H1 (cell line): ENCODE data around the gene GABBR1. TPM values are rescaled to one million over a fixed set of nuclear protein-coding genes. Genes with fewer than 3 reads are reported as not detected.
A peak's percentile ranks its signal among the peaks of the same experiment; 100 is the strongest.

Source experiments
- CTCF ChIA-PET: fragments of 300-600 bp; sonication (Branson Sonifier 250); formaldehyde crosslinking; loops from one replicate; lab custom pipeline; 2021; ENCODE audit not compliant: partially characterized antibody; lab: Charles Lee
- POLR2A ChIA-PET: fragments of 300-600 bp; sonication (Branson Sonifier 250); formaldehyde crosslinking; loops from one replicate; lab custom pipeline; 2021; ENCODE audit warnings: inconsistent platforms; ENCODE audit not compliant: partially characterized antibody; lab: Charles Lee
- DNase-seq, 2 experiments: peaks; one replicate each; pipeline versions ENCODE4 v3.0.0 to v3.0.0-alpha.2; 2010 to 2022; ENCODE audit warnings: low spot score in 2 of 2, low read depth in 1 of 2, mixed read lengths in 1 of 2
- FAIRE-seq: peaks from 2 replicates; lab custom pipeline; 2011; peaks lifted over from hg19 to GRCh38; lab: Jason Lieb, UNC
- H2AFZ ChIP-seq: 2 replicates; pipeline ENCODE4 v1.8.1; 2012; ENCODE audit warnings: low read length, inconsistent platforms
- H2AK5ac ChIP-seq: 2 replicates; pipeline ENCODE4 v1.6.1; 2013; ENCODE audit warnings: low read depth, low read length
- H2BK120ac ChIP-seq: replicated peaks from 2 replicates; pipeline ENCODE3; 2013; ENCODE audit warnings: low read depth, low read length, inconsistent platforms
- H2BK12ac ChIP-seq: 2 replicates; pipeline ENCODE4 v1.6.1; 2013; ENCODE audit warnings: low read depth, low read length
- H2BK15ac ChIP-seq: 2 replicates; pipeline ENCODE4 v1.6.1; 2013; ENCODE audit warnings: low read length
- H2BK20ac ChIP-seq: 2 replicates; pipeline ENCODE4 v1.6.1; 2013; ENCODE audit warnings: low read length
- H2BK5ac ChIP-seq: 2 replicates; pipeline ENCODE4 v1.6.1; 2013; ENCODE audit warnings: low read depth, low read length
- H3K14ac ChIP-seq: 2 replicates; pipeline ENCODE4 v1.6.1; 2013; ENCODE audit warnings: inconsistent platforms; ENCODE audit not compliant: insufficient read length
- H3K18ac ChIP-seq: 2 replicates; pipeline ENCODE4 v1.6.1; 2013; ENCODE audit warnings: low read length; ENCODE audit errors: extremely low read depth
- H3K23ac ChIP-seq: 2 replicates; pipeline ENCODE4 v1.6.1; 2013; ENCODE audit warnings: inconsistent platforms; ENCODE audit not compliant: insufficient read length
- H3K23me2 ChIP-seq: 2 replicates; pipeline ENCODE4 v1.6.1; 2013; ENCODE audit warnings: low read depth, low read length
- H3K27ac ChIP-seq: 2 replicates; pipeline ENCODE4 v1.6.1; 2011; ENCODE audit warnings: low read depth, low read length, inconsistent platforms
- H3K27me3 ChIP-seq, 4 experiments: replicated peaks in 1 of 4; 1 replicate in 1 of 4; 2 replicates in 3 of 4; pipeline versions ENCODE4 v1.6.1 to v1.8.1; 2011 to 2013; ENCODE audit warnings: low read length in 3 of 4, mild to moderate bottlenecking in 3 of 4, inconsistent platforms in 2 of 4, mixed read lengths in 2 of 4, moderate library complexity in 1 of 4; ENCODE audit not compliant: control insufficient read depth in 3 of 4, insufficient read depth in 3 of 4; ENCODE audit errors: extremely low read depth in 1 of 4
- H3K36me3 ChIP-seq, 4 experiments: 2 replicates each; pipeline versions ENCODE4 v1.6.1 to v1.8.1; 2011 to 2013; ENCODE audit warnings: mild to moderate bottlenecking in 4 of 4, low read length in 3 of 4, moderate library complexity in 2 of 4, control low read depth in 1 of 4, inconsistent platforms in 1 of 4; ENCODE audit not compliant: insufficient read depth in 4 of 4, control insufficient read depth in 2 of 4
- H3K4ac ChIP-seq: replicated peaks from 2 replicates; pipeline ENCODE3; 2013; ENCODE audit warnings: low read length, low read depth, mixed read lengths, inconsistent platforms; ENCODE audit not compliant: insufficient read length
- H3K4me1 ChIP-seq, 4 experiments: replicated peaks in 1 of 4; 1 replicate in 1 of 4; 2 replicates in 3 of 4; pipeline versions ENCODE4 v1.6.1 to v1.8.1; 2011 to 2013; ENCODE audit warnings: low read length in 3 of 4, inconsistent platforms in 2 of 4, mixed read lengths in 1 of 4; ENCODE audit not compliant: insufficient read depth in 4 of 4, control insufficient read depth in 3 of 4
- H3K4me2 ChIP-seq, 2 experiments: 2 replicates each; pipeline versions ENCODE4 v1.6.1 to v1.8.1; 2011 to 2013; ENCODE audit warnings: low read depth in 2 of 2, low read length in 2 of 2, control low read depth in 1 of 2, inconsistent platforms in 1 of 2, mild to moderate bottlenecking in 1 of 2; ENCODE audit not compliant: insufficient read depth in 1 of 2
- H3K4me3 ChIP-seq, 4 experiments: fragments of 200-600, 300-600 bp in 1 of 4; sonication (generic), shearing (Covaris generic), sonication (Bioruptor Twin) in 1 of 4; 2 replicates each; pipeline versions ENCODE4 v1.5.1 to v1.8.1; 2011 to 2016; ENCODE audit warnings: low read length in 4 of 4, low read depth in 3 of 4, control low read depth in 2 of 4, inconsistent platforms in 2 of 4, mild to moderate bottlenecking in 2 of 4, mixed read lengths in 1 of 4, moderate library complexity in 1 of 4; ENCODE audit not compliant: insufficient read depth in 2 of 4; ENCODE audit errors: extremely low read depth in 1 of 4
- H3K56ac ChIP-seq: replicated peaks from 2 replicates; pipeline ENCODE3; 2013; ENCODE audit warnings: low read depth, mild to moderate bottlenecking, mixed read lengths, low read length, inconsistent platforms; ENCODE audit not compliant: insufficient read length
- H3K79me1 ChIP-seq: 2 replicates; pipeline ENCODE4 v1.6.1; 2013; ENCODE audit warnings: low read depth, low read length, control low read depth
- H3K79me2 ChIP-seq, 2 experiments: 2 replicates each; pipeline versions ENCODE4 v1.6.1 to v1.8.1; 2012 to 2013; ENCODE audit warnings: low read length in 2 of 2, mild to moderate bottlenecking in 2 of 2, inconsistent platforms in 1 of 2; ENCODE audit not compliant: insufficient read depth in 2 of 2, control insufficient read depth in 1 of 2
- H3K9ac ChIP-seq, 4 experiments: replicated peaks in 1 of 4; 1 replicate in 1 of 4; 2 replicates in 3 of 4; pipeline versions ENCODE4 v1.6.1 to v1.8.1; 2011 to 2013; ENCODE audit warnings: low read depth in 3 of 4, low read length in 3 of 4, control low read depth in 2 of 4, mild to moderate bottlenecking in 2 of 4, moderate library complexity in 2 of 4, inconsistent platforms in 1 of 4; ENCODE audit errors: extremely low read depth in 1 of 4
- H3K9me3 ChIP-seq, 2 experiments: 2 replicates each; pipeline versions ENCODE4 v1.6.1 to v1.8.1; 2012 to 2013; ENCODE audit warnings: mild to moderate bottlenecking in 2 of 2, moderate library complexity in 2 of 2, control low read depth in 1 of 2, inconsistent platforms in 1 of 2, low read depth in 1 of 2, low read length in 1 of 2, mixed read lengths in 1 of 2; ENCODE audit not compliant: insufficient read depth in 2 of 2
- H4K20me1 ChIP-seq, 2 experiments: replicated peaks in 1 of 2; 2 replicates each; pipeline versions ENCODE3 to v1.8.1; 2011 to 2013; ENCODE audit warnings: inconsistent platforms in 2 of 2, low read length in 2 of 2, mild to moderate bottlenecking in 1 of 2; ENCODE audit not compliant: insufficient read depth in 2 of 2, control insufficient read depth in 1 of 2
- H4K5ac ChIP-seq: 2 replicates; pipeline ENCODE4 v1.6.1; 2013; ENCODE audit warnings: low read length, low read depth, mixed read lengths, inconsistent platforms; ENCODE audit not compliant: insufficient read length
- H4K8ac ChIP-seq: 2 replicates; pipeline ENCODE4 v1.8.0; 2013; ENCODE audit warnings: mild to moderate bottlenecking, moderate library complexity, low read length, inconsistent platforms; ENCODE audit not compliant: insufficient read depth; ENCODE audit errors: extremely low read depth
- H4K91ac ChIP-seq: replicated peaks from 2 replicates; pipeline ENCODE3; 2013; ENCODE audit warnings: low read length, mixed read lengths, inconsistent platforms; ENCODE audit not compliant: insufficient read length
- CEBPB ChIP-seq: IDR thresholded peaks from 2 replicates; pipeline ENCODE4 v1.6.1; 2012; ENCODE audit warnings: low read depth, low read length
- CHD1 ChIP-seq: IDR thresholded peaks from 2 replicates; pipeline ENCODE4 v1.6.1; 2012; ENCODE audit warnings: low read depth, low read length, improper control_type of control experiment
- POLR2A ChIP-seq, 2 experiments: IDR thresholded peaks; 1 replicate in 1 of 2; 2 replicates in 1 of 2; pipeline ENCODE4 v1.6.1; 2011; ENCODE audit warnings: low read depth in 2 of 2, low read length in 2 of 2, mild to moderate bottlenecking in 2 of 2; ENCODE audit errors: control extremely low read depth in 1 of 2
- POU5F1 ChIP-seq: IDR thresholded peaks from 2 replicates; pipeline ENCODE4 v1.6.1; 2011; ENCODE audit warnings: low read depth, mild to moderate bottlenecking, low read length, moderate library complexity
- RAD21 ChIP-seq, 2 experiments: IDR thresholded peaks in 1 of 2; conservative IDR thresholded peaks in 1 of 2; 2 replicates each; pipeline ENCODE4 v1.6.1; 2011; ENCODE audit warnings: low read depth in 2 of 2, low read length in 2 of 2, improper control_type of control experiment in 1 of 2, inconsistent platforms in 1 of 2, mild to moderate bottlenecking in 1 of 2, moderate library complexity in 1 of 2
- SRF ChIP-seq: IDR thresholded peaks from 2 replicates; pipeline ENCODE4 v1.6.1; 2011; ENCODE audit warnings: mild to moderate bottlenecking, low read depth, low read length, moderate library complexity
- TBP ChIP-seq: IDR thresholded peaks from 2 replicates; pipeline ENCODE4 v1.6.1; 2011; ENCODE audit warnings: low read depth, low read length, improper control_type of control experiment
- YY1 ChIP-seq: IDR thresholded peaks from 2 replicates; pipeline ENCODE4 v1.6.1; 2011; ENCODE audit warnings: low read depth, mild to moderate bottlenecking, low read length
- WGBS, 2 experiments: shearing (Covaris generic) in 1 of 2; methylation state at CpG; one replicate each; pipeline versions ENCODE4 v1.1.6 to v1.1.7; 2013 to 2015; ENCODE audit warnings: low lambda C conversion rate in 2 of 2, mixed read lengths in 2 of 2, inconsistent platforms in 1 of 2, low coverage in 1 of 2, missing lambda C conversion rate in 1 of 2; ENCODE audit not compliant: insufficient replicate concordance in 2 of 2, insufficient coverage in 1 of 2, insufficient read length in 1 of 2; ENCODE audit errors: extremely low coverage in 1 of 2, missing lambda C conversion rate in 1 of 2; 5-methylcytosine and 5-hydroxymethylcytosine counted together
- polyA plus RNA-seq, 7 experiments: library from polyadenylated mRNA; depleted of rRNA in 3 of 7; stranded (reverse) in 5 of 7; unstranded in 2 of 7; fragments of >200 nt in 5 of 7; fragments of 200-250 nt in 2 of 7; gene quantifications; 1 replicate in 5 of 7; 2 replicates in 1 of 7; 4 replicates in 1 of 7; pipeline versions ENCODE4 v1.2.1 to v1.2.3, GENCODE V29; 2011 to 2013; ENCODE audit warnings: missing spikeins in 2 of 7, mixed read lengths in 2 of 7
- total RNA-seq: library from RNA; stranded (reverse); fragmentation: NEBNext Ultra II Directional; extraction: Animal tissue kit (Norgen Biotek cat#: 25700); gene quantifications from 2 replicates; pipeline ENCODE4 v1.2.1, GENCODE V29; 2021
- TF ChIP-seq, protein P1 (sequence below): IDR thresholded peaks from 2 replicates; pipeline ENCODE4 v1.6.1; 2011; ENCODE audit warnings: low read depth, mild to moderate bottlenecking, low read length; ENCODE audit not compliant: insufficient read depth
- TF ChIP-seq, protein P2 (sequence below), 3 experiments: IDR thresholded peaks; 1 replicate in 2 of 3; 2 replicates in 1 of 3; pipeline versions ENCODE4 v1.5.1 to v1.6.1; 2011; ENCODE audit warnings: low read length in 3 of 3, mild to moderate bottlenecking in 3 of 3, inconsistent platforms in 2 of 3, low read depth in 1 of 3, moderate library complexity in 1 of 3; ENCODE audit not compliant: insufficient read depth in 1 of 3; ENCODE audit errors: control extremely low read depth in 1 of 3

GABBR1 gene
- total and polyA plus RNA-seq, 2 of the 8 experiments (the other 6 are each of a cell fraction or from before 2014, with no cell fraction given), result 75.9 to 78.3 TPM

DNA sequence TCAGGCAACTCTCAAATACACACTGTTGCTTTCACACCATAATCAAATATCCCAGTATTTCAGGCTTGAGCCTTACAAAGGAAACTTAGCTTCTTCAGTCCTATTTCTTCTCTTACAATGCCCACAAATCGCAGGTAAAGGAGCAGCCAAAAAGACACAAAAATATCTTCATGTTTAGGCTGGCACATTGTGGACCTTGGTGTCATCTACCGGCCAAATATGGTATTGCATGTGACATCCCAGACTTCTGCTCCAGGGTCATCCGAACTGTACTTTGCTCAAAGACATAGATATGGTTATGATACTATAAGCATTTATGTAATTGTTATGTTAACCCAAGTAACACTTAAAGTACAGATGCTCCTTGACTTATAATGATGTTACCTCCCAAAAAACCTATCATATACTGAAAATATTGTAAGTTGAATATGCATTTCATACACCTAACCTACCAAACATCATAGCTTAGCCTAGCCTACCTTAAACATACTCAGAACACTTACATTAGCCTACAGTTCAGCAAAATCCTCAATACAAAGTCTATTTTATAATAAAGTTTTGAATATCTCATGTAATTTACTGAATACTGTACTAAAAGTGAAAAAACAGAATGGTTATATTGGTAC lies 43.4 kb downstream of the GABBR1 start:
- no peak overlapping the region for H3K56ac ChIP-seq
- H4K5ac ChIP-seq, result no peak overlapping the region
- H3K4ac ChIP-seq, result no peak overlapping the region
- no peaks in the 10 kb centered on the region for H3K36me3 ChIP-seq
- no peaks in the 10 kb centered on the region for H3K27me3 ChIP-seq
- peak; percentile 96 for FAIRE-seq
- CTCF ChIA-PET, result interaction anchor here (0.6 to 7.2 kb wide), 45 partner anchors 9 to 517 kb away, joined by 3 to 53 read pairs (median 4); partner anchors contain the start of genes OR12D1, OR12D3, OR5V1 and UBD
- H3K79me2 ChIP-seq, result no peaks in the 10 kb centered on the region
- no peaks in the 10 kb centered on the region for H3K9me3 ChIP-seq
- H4K8ac ChIP-seq, result no peak overlapping the region
- POLR2A ChIA-PET, result interaction anchor here (0.8 to 3.5 kb wide), 5 partner anchors 9 to 213 kb away, joined by 3 to 20 read pairs (median 4); no protein-coding TSS in a partner anchor
- H3K18ac ChIP-seq, result no peak overlapping the region
- no peak overlapping the region for H3K27ac ChIP-seq
- no peak overlapping the region for H3K4me2 ChIP-seq
- DNase-seq, result peak in 1 of 2 experiments; percentile 75
- H3K23ac ChIP-seq, result no peak overlapping the region
- no peaks in the 10 kb centered on the region for H3K79me1 ChIP-seq
- 36% methylated on average over 3 of the region's 3 CpGs; no CpG with 5 or more reads in 1 of the 2 experiments for WGBS, 2 experiments
- H3K14ac ChIP-seq, result no peak overlapping the region
- H4K20me1 ChIP-seq, result no peaks in the 10 kb centered on the region
- H2BK15ac ChIP-seq, result no peak overlapping the region
- no peak overlapping the region for H2BK20ac ChIP-seq
- H2BK120ac ChIP-seq, result no peak overlapping the region
- H3K4me1 ChIP-seq, result no peaks in the 10 kb centered on the region
- no peak overlapping the region for H3K9ac ChIP-seq
- H3K23me2 ChIP-seq, result no peaks in the 10 kb centered on the region
- no peak overlapping the region for H4K91ac ChIP-seq
- H3K4me3 ChIP-seq, result no peak overlapping the region
- no peak overlapping the region for H2BK12ac ChIP-seq
- no peak overlapping the region for H2BK5ac ChIP-seq
- H2AFZ ChIP-seq, result no peak overlapping the region
- no peak overlapping the region for H2AK5ac ChIP-seq
- no peak for TF ChIP-seq CEBPB
- TF ChIP-seq CHD1, result no peak
- TF ChIP-seq, protein P1, sequence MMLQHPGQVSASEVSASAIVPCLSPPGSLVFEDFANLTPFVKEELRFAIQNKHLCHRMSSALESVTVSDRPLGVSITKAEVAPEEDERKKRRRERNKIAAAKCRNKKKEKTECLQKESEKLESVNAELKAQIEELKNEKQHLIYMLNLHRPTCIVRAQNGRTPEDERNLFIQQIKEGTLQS, result no peak
- no peak for TF ChIP-seq TBP
- TF ChIP-seq SRF, result peak; percentile 50; the same call in 1 of the 2 replicates
- no peak for TF ChIP-seq YY1
- TF ChIP-seq POLR2A (IDR thresholded peaks at IDR 0.05; ENCODE audit: control extremely low read depth in 1 of 2, low read depth in 2 of 2, low read length in 2 of 2), result peak in 1 of 2 experiments; percentile 9; a peak in 1 of 3 replicates
- TF ChIP-seq RAD21 (IDR thresholded peaks at IDR 0.05 in 1 of 2, conservative IDR thresholded peaks at IDR 0.05 in 1 of 2; ENCODE audit: low read depth in 2 of 2, low read length in 2 of 2), result peak; percentile 99 to 100
- TF ChIP-seq POU5F1, result no peak
- TF ChIP-seq, protein P2, sequence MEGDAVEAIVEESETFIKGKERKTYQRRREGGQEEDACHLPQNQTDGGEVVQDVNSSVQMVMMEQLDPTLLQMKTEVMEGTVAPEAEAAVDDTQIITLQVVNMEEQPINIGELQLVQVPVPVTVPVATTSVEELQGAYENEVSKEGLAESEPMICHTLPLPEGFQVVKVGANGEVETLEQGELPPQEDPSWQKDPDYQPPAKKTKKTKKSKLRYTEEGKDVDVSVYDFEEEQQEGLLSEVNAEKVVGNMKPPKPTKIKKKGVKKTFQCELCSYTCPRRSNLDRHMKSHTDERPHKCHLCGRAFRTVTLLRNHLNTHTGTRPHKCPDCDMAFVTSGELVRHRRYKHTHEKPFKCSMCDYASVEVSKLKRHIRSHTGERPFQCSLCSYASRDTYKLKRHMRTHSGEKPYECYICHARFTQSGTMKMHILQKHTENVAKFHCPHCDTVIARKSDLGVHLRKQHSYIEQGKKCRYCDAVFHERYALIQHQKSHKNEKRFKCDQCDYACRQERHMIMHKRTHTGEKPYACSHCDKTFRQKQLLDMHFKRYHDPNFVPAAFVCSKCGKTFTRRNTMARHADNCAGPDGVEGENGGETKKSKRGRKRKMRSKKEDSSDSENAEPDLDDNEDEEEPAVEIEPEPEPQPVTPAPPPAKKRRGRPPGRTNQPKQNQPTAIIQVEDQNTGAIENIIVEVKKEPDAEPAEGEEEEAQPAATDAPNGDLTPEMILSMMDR (IDR thresholded peaks at IDR 0.05; ENCODE audit: control extremely low read depth in 1 of 3, insufficient read depth in 1 of 3, low read depth in 1 of 3, low read length in 3 of 3), result peak; percentile 70 to 96 (median 87)
